ENCODE results near the gene TRIM33.

DNA sequence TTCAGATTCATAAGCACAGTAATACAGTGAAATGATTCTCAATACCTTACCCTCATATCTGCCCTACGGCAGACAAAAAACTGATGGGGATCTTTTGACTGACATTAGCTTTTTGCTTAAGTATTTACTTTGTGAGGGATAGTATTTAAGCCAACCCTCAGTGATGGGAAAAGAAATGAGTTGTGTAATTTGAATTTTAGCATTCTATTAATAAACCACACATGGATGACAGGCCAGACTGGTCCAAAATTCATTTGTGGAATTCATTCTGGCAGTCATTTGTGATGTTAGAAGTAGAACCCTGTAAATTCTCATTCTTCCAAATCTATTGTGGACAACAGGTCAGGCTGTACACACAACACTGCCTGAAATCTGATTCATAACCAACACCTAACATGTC is 14.9 kb downstream of the TRIM33 start:
- TF ChIP-seq POLR2A (IDR thresholded peaks at IDR 0.05) (no peak), CTCF (IDR thresholded peaks at IDR 0.05) (no peak), POLR2AphosphoS5 (IDR thresholded peaks at IDR 0.05) (no peak), EP300 (IDR thresholded peaks at IDR 0.05) (no peak)

All from suprapubic skin (tissue), 4 donors.